ENCODE data around the gene CENPC.

CENPC gene

DNA sequence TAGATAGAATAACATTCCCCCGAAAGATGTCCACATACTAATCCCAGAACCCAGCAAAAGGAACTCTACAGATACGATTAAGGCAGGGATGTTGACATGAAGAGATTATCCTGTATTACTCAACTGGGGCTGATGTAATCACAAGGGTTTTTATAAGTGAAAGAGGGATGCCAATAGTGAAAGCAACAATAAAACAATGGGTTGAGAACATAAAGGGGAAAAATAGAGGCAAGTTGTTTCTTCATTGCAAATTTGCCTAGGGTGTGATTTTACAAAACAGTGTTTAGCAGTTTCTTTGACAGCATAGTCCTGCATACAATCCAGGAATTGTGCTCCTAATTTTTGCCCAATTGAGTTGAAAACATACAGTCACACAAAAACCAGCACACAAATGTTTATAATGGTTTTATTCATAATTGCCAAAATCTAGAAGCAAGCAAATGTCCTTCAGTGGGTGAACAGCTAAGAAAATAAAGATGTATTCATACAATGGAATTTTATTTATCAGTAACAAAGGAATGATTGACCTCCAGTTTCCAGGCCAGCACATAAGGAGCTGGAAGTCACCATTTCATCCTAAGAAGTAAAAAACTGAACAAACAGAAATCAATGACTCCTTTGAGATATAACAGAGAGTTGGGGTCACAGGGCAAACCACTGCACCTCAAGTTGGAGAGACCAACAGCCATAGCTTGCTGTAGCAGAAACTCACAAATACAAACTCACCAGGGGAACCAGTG is 107.2 kb downstream of the CENPC start:
- no peaks in the 10 kb centered on the region for H3K36me3 ChIP-seq (ENCODE audit: control insufficient read depth, insufficient read depth, low read length)
- no peaks in the 10 kb centered on the region for H3K27me3 ChIP-seq (replicated peaks; ENCODE audit: control insufficient read depth, insufficient read depth, low read length, poor library complexity, severe bottlenecking)
- no peak overlapping the region for H3K27ac ChIP-seq (ENCODE audit: insufficient read depth, low read length, poor library complexity, severe bottlenecking)
- no peaks in the 10 kb centered on the region for H3K4me1 ChIP-seq (ENCODE audit: control insufficient read depth, insufficient read depth, low read length, poor library complexity, severe bottlenecking)
- no peaks in the 10 kb centered on the region for H3K9me3 ChIP-seq (ENCODE audit: control insufficient read depth, low read length)
- no peak for DNase-seq
- no peak overlapping the region for H3K4me3 ChIP-seq (ENCODE audit: insufficient read depth, low read depth, low read length, poor library complexity, severe bottlenecking)

GRCh38 chr4:67436742-67437141 is 108.6 kb downstream of the CENPC start:
- Histone ChIP-seq H3K9me3 (ENCODE audit: control insufficient read depth, low read length) (no peaks in the 10 kb centered on the region), H3K27ac (ENCODE audit: insufficient read depth, low read length, poor library complexity, severe bottlenecking) (no peak overlapping the region), H3K4me3 (ENCODE audit: insufficient read depth, low read depth, low read length, poor library complexity, severe bottlenecking) (no peak overlapping the region), H3K27me3 (replicated peaks; ENCODE audit: control insufficient read depth, insufficient read depth, low read length, poor library complexity, severe bottlenecking) (no peaks in the 10 kb centered on the region), H3K4me1 (ENCODE audit: control insufficient read depth, insufficient read depth, low read length, poor library complexity, severe bottlenecking) (no peaks in the 10 kb centered on the region), H3K36me3 (ENCODE audit: control insufficient read depth, insufficient read depth, low read length) (no peaks in the 10 kb centered on the region)
- no peak for DNase-seq

GRCh38 chr4:67430989-67431388 is 114.3 kb downstream of the CENPC start:
- Histone ChIP-seq H3K4me1 (ENCODE audit: control insufficient read depth, insufficient read depth, low read length, poor library complexity, severe bottlenecking) (no peaks in the 10 kb centered on the region), H3K27ac (ENCODE audit: insufficient read depth, low read length, poor library complexity, severe bottlenecking) (no peak overlapping the region), H3K9me3 (ENCODE audit: control insufficient read depth, low read length) (no peaks in the 10 kb centered on the region), H3K4me3 (ENCODE audit: insufficient read depth, low read depth, low read length, poor library complexity, severe bottlenecking) (no peak overlapping the region), H3K27me3 (replicated peaks; ENCODE audit: control insufficient read depth, insufficient read depth, low read length, poor library complexity, severe bottlenecking) (no peaks in the 10 kb centered on the region), H3K36me3 (ENCODE audit: control insufficient read depth, insufficient read depth, low read length) (no peaks in the 10 kb centered on the region)
- no peak for DNase-seq

GRCh38 chr4:67428819-67429218 is 116.5 kb downstream of the CENPC start:
- DNase-seq, result no peak
- H3K27ac ChIP-seq (ENCODE audit: insufficient read depth, low read length, poor library complexity, severe bottlenecking), result no peak overlapping the region
- H3K9me3 ChIP-seq (ENCODE audit: control insufficient read depth, low read length), result no peaks in the 10 kb centered on the region
- H3K4me1 ChIP-seq (ENCODE audit: control insufficient read depth, insufficient read depth, low read length, poor library complexity, severe bottlenecking), result no peaks in the 10 kb centered on the region
- no peaks in the 10 kb centered on the region for H3K36me3 ChIP-seq (ENCODE audit: control insufficient read depth, insufficient read depth, low read length)
- no peaks in the 10 kb centered on the region for H3K27me3 ChIP-seq (replicated peaks; ENCODE audit: control insufficient read depth, insufficient read depth, low read length, poor library complexity, severe bottlenecking)
- no peak overlapping the region for H3K4me3 ChIP-seq (ENCODE audit: insufficient read depth, low read depth, low read length, poor library complexity, severe bottlenecking)
